H9 (cell line): ENCODE results near the gene NTRK3. TPM values are rescaled to one million over a fixed set of nuclear protein-coding genes. Genes with fewer than 3 reads are reported as not detected.

Experiments
- DNase-seq: peaks from one replicate; pipeline ENCODE4 v3.0.0-alpha.2; 2017
- H2AFZ ChIP-seq: one replicate; pipeline ENCODE4 v1.6.1; 2013; ENCODE audit warnings: mild to moderate bottlenecking, low read length, control low read depth, moderate library complexity
- H2AK5ac ChIP-seq: 2 replicates; pipeline ENCODE4 v1.6.1; 2013; ENCODE audit warnings: low read length, control low read depth, mixed read lengths; ENCODE audit not compliant: insufficient read length
- H2BK120ac ChIP-seq: one replicate; pipeline ENCODE4 v1.6.1; 2013; ENCODE audit warnings: low read depth, mild to moderate bottlenecking, low read length, control low read depth, inconsistent platforms; ENCODE audit not compliant: poor library complexity, severe bottlenecking
- H2BK12ac ChIP-seq: 2 replicates; pipeline ENCODE4 v1.6.1; 2013; ENCODE audit warnings: low read length, control low read depth, mixed read lengths, low read depth; ENCODE audit not compliant: insufficient read length
- H2BK15ac ChIP-seq: 2 replicates; pipeline ENCODE4 v1.6.1; 2013; ENCODE audit warnings: low read depth, low read length, control low read depth
- H2BK20ac ChIP-seq: one replicate; pipeline ENCODE4 v1.6.1; 2013; ENCODE audit warnings: low read depth, mild to moderate bottlenecking, low read length, control low read depth, inconsistent platforms; ENCODE audit not compliant: poor library complexity, severe bottlenecking
- H2BK5ac ChIP-seq: 2 replicates; pipeline ENCODE4 v1.6.1; 2013; ENCODE audit warnings: low read length, control low read depth, mixed read lengths; ENCODE audit not compliant: insufficient read length
- H3K14ac ChIP-seq: 2 replicates; pipeline ENCODE4 v1.6.1; 2013; ENCODE audit warnings: low read length, control low read depth; ENCODE audit not compliant: insufficient read depth
- H3K18ac ChIP-seq: 2 replicates; pipeline ENCODE4 v1.6.1; 2013; ENCODE audit warnings: low read depth, mild to moderate bottlenecking, mixed read lengths, low read length, control low read depth; ENCODE audit not compliant: insufficient read length
- H3K23ac ChIP-seq: 2 replicates; pipeline ENCODE4 v1.6.1; 2013; ENCODE audit warnings: low read length, control low read depth, mixed read lengths, low read depth; ENCODE audit not compliant: insufficient read length
- H3K23me2 ChIP-seq: 2 replicates; pipeline ENCODE4 v1.6.1; 2013; ENCODE audit warnings: low read depth, mild to moderate bottlenecking, mixed read lengths, low read length, control low read depth; ENCODE audit not compliant: insufficient read length, poor library complexity, severe bottlenecking
- H3K27ac ChIP-seq: 2 replicates; pipeline ENCODE4 v1.5.1; 2013; ENCODE audit warnings: low read length, control low read depth, mixed read lengths, low read depth; ENCODE audit not compliant: insufficient read length
- H3K27me3 ChIP-seq: 2 replicates; pipeline ENCODE4 v1.6.1; 2013; ENCODE audit warnings: low read length, control low read depth, inconsistent platforms; ENCODE audit not compliant: insufficient read depth
- H3K4ac ChIP-seq: 2 replicates; pipeline ENCODE4 v1.6.1; 2013; ENCODE audit warnings: low read depth, mild to moderate bottlenecking, control low read depth, inconsistent platforms, low read length, moderate library complexity
- H3K4me1 ChIP-seq: 2 replicates; pipeline ENCODE4 v1.6.1; 2013; ENCODE audit warnings: low read length, control low read depth, inconsistent platforms; ENCODE audit not compliant: insufficient read depth
- H3K4me2 ChIP-seq: 2 replicates; pipeline ENCODE4 v1.6.1; 2013; ENCODE audit warnings: low read length, control low read depth, mixed read lengths; ENCODE audit not compliant: insufficient read length, insufficient read depth
- H3K56ac ChIP-seq: 2 replicates; pipeline ENCODE4 v1.6.1; 2013; ENCODE audit warnings: low read depth, mild to moderate bottlenecking, mixed read lengths, low read length, control low read depth; ENCODE audit not compliant: insufficient read length
- H3K79me1 ChIP-seq: 2 replicates; pipeline ENCODE4 v1.6.1; 2013; ENCODE audit warnings: low read depth, mild to moderate bottlenecking, moderate library complexity, low read length, control low read depth, inconsistent platforms; ENCODE audit not compliant: insufficient read depth, poor library complexity, severe bottlenecking
- H3K79me2 ChIP-seq: 2 replicates; pipeline ENCODE4 v1.6.1; 2013; ENCODE audit warnings: low read length, control low read depth, inconsistent platforms; ENCODE audit not compliant: insufficient read depth
- H3K9ac ChIP-seq: 2 replicates; pipeline ENCODE4 v1.6.1; 2013; ENCODE audit warnings: low read length, control low read depth, mixed read lengths; ENCODE audit not compliant: insufficient read length; ENCODE audit errors: extremely low read depth
- H3K9me3 ChIP-seq: one replicate; pipeline ENCODE4 v1.6.1; 2013; ENCODE audit warnings: low read depth, low read length, inconsistent platforms; ENCODE audit not compliant: control insufficient read depth
- H3T11ph ChIP-seq: one replicate; pipeline ENCODE4 v1.6.1; 2013; ENCODE audit warnings: mild to moderate bottlenecking, low read length, control low read depth, inconsistent platforms
- H4K20me1 ChIP-seq: one replicate; pipeline ENCODE4 v1.6.1; 2013; ENCODE audit not compliant: control insufficient read depth, insufficient read length, insufficient read depth
- H4K5ac ChIP-seq: 2 replicates; pipeline ENCODE4 v1.6.1; 2013; ENCODE audit warnings: low read depth, mild to moderate bottlenecking, mixed read lengths, low read length, control low read depth; ENCODE audit not compliant: insufficient read length
- H4K8ac ChIP-seq: replicated peaks from 2 replicates; pipeline ENCODE4 v1.6.1; 2013; ENCODE audit warnings: low read length, control low read depth, mixed read lengths, low read depth; ENCODE audit not compliant: insufficient read length
- H4K91ac ChIP-seq: 2 replicates; pipeline ENCODE4 v1.6.1; 2013; ENCODE audit warnings: low read depth, mild to moderate bottlenecking, moderate library complexity, mixed read lengths, low read length, control low read depth; ENCODE audit not compliant: insufficient read length
- H3K27ac Mint-ChIP-seq, 3 experiments: 2 replicates in 2 of 3; 3 replicates in 1 of 3; pipeline ENCODE4 v1.8.0; 2020 to 2021; ENCODE audit warnings: mixed read lengths in 3 of 3, mild to moderate bottlenecking in 1 of 3, moderate library complexity in 1 of 3
- H3K27me3 Mint-ChIP-seq: 2 replicates; pipeline ENCODE4 v1.8.0; 2021; ENCODE audit warnings: low read depth, mild to moderate bottlenecking, moderate library complexity, mixed read lengths
- H3K36me3 Mint-ChIP-seq, 3 experiments: 2 replicates in 2 of 3; 3 replicates in 1 of 3; pipeline ENCODE4 v1.8.0; 2020 to 2021; ENCODE audit warnings: low read depth in 3 of 3, mixed read lengths in 3 of 3; ENCODE audit not compliant: insufficient read depth in 1 of 3
- H3K4me1 Mint-ChIP-seq, 2 experiments: 2 replicates each; pipeline ENCODE4 v1.8.0; 2020; ENCODE audit warnings: mixed read lengths in 2 of 2
- H3K4me3 Mint-ChIP-seq, 2 experiments: 2 replicates in 1 of 2; 3 replicates in 1 of 2; pipeline ENCODE4 v1.8.0; 2020 to 2021; ENCODE audit warnings: mild to moderate bottlenecking in 2 of 2, mixed read lengths in 2 of 2, moderate library complexity in 1 of 2
- H3K9me3 Mint-ChIP-seq, 2 experiments: 2 replicates in 1 of 2; 3 replicates in 1 of 2; pipeline ENCODE4 v1.8.0; 2020; ENCODE audit warnings: mild to moderate bottlenecking in 2 of 2, mixed read lengths in 2 of 2, moderate library complexity in 1 of 2
- CTCF ChIP-seq: fragments of 200-600 bp; sonication (generic); conservative IDR thresholded peaks from 3 replicates; pipeline ENCODE4 v1.8.0; 2021; ENCODE audit warnings: antibody characterized with exemption, mild to moderate bottlenecking
- WGBS: extraction: QIAGEN DNeasy Blood & Tissue Kit; methylation state at CpG from one replicate; pipeline ENCODE4 v1.1.7; 2013; ENCODE audit warnings: missing lambda C conversion rate, low lambda C conversion rate, mixed read lengths; ENCODE audit not compliant: insufficient read length; ENCODE audit errors: extremely low coverage; 5-methylcytosine and 5-hydroxymethylcytosine counted together
- total RNA-seq: library from RNA; stranded (reverse); gene quantifications from 2 replicates; pipeline ENCODE4 v1.2.1, GENCODE V29; 2021

Gene NTRK3
- total RNA-seq, 1 experiment from 2014 or later = 2.5 TPM

- H2BK120ac ChIP-seq = no peak overlapping the region
- H2BK20ac ChIP-seq = no peak overlapping the region
- no peak overlapping the region for H3K4ac ChIP-seq
- H2BK12ac ChIP-seq = no peak overlapping the region
- no peak overlapping the region for H4K8ac ChIP-seq
- H3K27me3 ChIP-seq = no peaks in the 10 kb centered on the region
- no peak overlapping the region for H4K91ac ChIP-seq
- H3K27me3 Mint-ChIP-seq = peaks cover 3% of the 10 kb centered on the region
- H3K9me3 Mint-ChIP-seq = no peaks in the 10 kb centered on the region
- no peak overlapping the region for H3K9ac ChIP-seq
- no peak for DNase-seq
- H3K18ac ChIP-seq = no peak overlapping the region
- no peak overlapping the region for H3K23ac ChIP-seq
- no peak overlapping the region for H2AK5ac ChIP-seq
- no peak overlapping the region for H2BK15ac ChIP-seq
- H2BK5ac ChIP-seq = no peak overlapping the region
- no peak overlapping the region for H4K5ac ChIP-seq
- H3K4me2 ChIP-seq = no peak overlapping the region
- no peaks in the 10 kb centered on the region for H3K79me2 ChIP-seq
- no peak overlapping the region for H3K14ac ChIP-seq
- no peak overlapping the region for H3K27ac Mint-ChIP-seq
- no CpG with 5 or more reads among the region's 1 CpG for WGBS
- H4K20me1 ChIP-seq = no peaks in the 10 kb centered on the region
- H3K27ac ChIP-seq = no peak overlapping the region
- H2AFZ ChIP-seq = no peak overlapping the region
- 0 out of 7 replicates have a peak, but pooled peaks cover 0 to 2% (median 0%) of the 10 kb centered on the region in 3 experiments for H3K36me3 Mint-ChIP-seq
- no peak overlapping the region for H3T11ph ChIP-seq
- no peaks in the 10 kb centered on the region for H3K9me3 ChIP-seq
- H3K23me2 ChIP-seq = no peaks in the 10 kb centered on the region
- no peaks in the 10 kb centered on the region for H3K4me1 ChIP-seq
- no peak overlapping the region for H3K4me3 Mint-ChIP-seq
- H3K56ac ChIP-seq = no peak overlapping the region
- peaks cover 5% of the 10 kb centered on the region in 2 experiments; a peak in 3 of 4 replicates for H3K4me1 Mint-ChIP-seq
- no peaks in the 10 kb centered on the region for H3K79me1 ChIP-seq
- no peak for TF ChIP-seq CTCF
Measured at GRCh38 chr15:88113613-88114308, 142.8 kb downstream of the NTRK3 start.
